Measurements from ENCODE around the gene EFNA1.
"Not testable (repeated sequence)": the region's sequence is repeated elsewhere in the genome, so short reads cannot be mapped to it uniquely, and the experiment has no call there.

EFNA1 gene

DNA sequence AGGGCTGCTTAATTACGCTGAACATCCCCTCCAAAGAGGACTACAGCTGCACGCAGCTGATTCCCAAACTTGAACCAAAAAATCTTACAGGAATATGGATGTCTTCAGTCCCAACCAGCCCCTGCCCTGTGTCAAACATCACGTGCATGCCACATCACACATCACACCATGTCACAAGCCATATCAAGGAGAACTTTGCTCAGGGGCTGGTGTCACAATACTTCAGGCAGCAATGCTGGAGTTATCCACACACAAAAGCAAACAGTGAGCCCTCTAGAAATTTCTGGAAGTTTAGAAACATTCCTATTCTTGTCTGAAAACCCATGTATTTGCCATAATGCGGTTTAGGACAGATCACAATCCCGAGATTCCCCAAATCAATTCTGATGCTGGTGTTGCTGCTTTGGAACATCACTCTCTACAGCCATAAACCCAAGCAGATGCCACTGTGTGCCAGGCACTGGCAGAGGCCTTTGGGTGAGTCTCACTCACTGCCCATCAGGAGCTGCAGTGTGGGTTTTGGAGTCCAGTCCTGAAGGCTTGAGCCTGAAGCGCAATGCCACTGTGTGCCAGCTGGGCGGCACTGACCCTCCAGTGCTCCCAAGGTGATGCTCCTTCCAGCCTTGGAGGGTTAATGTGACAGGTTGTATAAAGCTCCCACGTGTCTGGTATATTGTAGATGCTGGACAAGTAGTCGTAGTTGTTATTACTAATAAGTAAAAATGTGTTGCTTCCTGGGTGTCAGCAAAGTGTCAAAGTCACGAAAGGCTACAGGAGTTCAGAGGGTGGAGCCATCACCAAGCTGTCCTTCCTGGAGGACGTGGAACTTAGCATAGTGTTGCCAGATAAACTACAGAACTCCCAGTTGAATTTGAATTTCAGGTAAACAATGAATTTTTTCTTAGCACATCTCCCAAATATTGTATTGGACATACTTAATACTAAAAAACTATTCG is 20.1 kb upstream of the EFNA1 start:
- Histone ChIP-seq H3K9me3 (ENCODE audit: control insufficient read depth, insufficient read depth, low read length) (no peaks in the 10 kb centered on the region), H3K4me1 (ENCODE audit: insufficient read depth, low read length) (no peaks in the 10 kb centered on the region), H3K9ac (ENCODE audit: low read depth, low read length) (no peak overlapping the region), H3K36me3 (ENCODE audit: insufficient read depth, low read length) (no peaks in the 10 kb centered on the region)

DNA sequence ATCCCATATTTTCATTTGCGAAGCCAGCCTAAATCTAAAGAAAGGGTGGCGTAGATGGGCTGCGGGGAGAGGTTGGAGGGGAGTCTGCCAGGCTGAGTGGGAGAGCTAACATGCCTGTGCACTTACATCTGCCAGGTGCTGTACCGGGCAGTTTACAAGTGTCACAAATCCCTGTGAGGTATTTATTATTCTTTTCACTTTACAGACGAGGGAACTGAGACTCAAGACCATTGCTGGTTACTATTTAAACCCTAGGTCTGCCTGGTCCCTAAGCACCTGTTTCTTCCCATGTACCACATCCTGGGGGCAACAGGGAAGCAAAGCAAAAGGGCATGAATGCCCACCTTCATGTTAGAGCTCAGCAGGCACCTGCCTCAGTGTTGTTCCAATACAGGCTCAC is 19.4 kb upstream of the EFNA1 start:
- Histone ChIP-seq H3K9ac (ENCODE audit: low read depth, low read length) (no peak overlapping the region), H3K36me3 (ENCODE audit: insufficient read depth, low read length) (no peaks in the 10 kb centered on the region), H3K4me1 (ENCODE audit: insufficient read depth, low read length) (no peaks in the 10 kb centered on the region), H3K9me3 (ENCODE audit: control insufficient read depth, insufficient read depth, low read length) (no peaks in the 10 kb centered on the region)

DNA sequence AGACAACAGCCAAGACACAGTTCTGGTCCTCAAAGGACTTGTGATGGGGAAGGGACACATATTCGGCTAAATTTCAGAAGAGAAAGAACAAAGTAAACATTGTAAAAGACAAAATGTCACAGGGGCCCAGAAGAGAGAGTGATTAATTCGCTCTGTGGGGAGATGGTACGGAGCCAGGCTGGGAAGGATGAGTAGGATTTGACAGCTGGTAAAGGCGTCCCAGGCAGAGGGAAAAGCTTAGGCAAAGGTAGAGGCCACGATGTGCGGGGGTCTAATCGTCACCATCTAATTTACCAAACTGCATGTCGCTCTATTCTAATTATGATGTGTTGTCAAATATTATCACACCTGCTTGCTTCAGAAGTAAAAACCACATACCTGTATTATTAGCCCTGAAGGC is 17.3 kb upstream of the EFNA1 start:
- H3K9ac ChIP-seq (ENCODE audit: low read depth, low read length), result no peak overlapping the region
- H3K36me3 ChIP-seq (ENCODE audit: insufficient read depth, low read length), result no peaks in the 10 kb centered on the region
- no peaks in the 10 kb centered on the region for H3K9me3 ChIP-seq (ENCODE audit: control insufficient read depth, insufficient read depth, low read length)
- 0 out of 2 replicates have a peak, but pooled peaks cover 3% of the 10 kb centered on the region for H3K4me1 ChIP-seq (ENCODE audit: insufficient read depth, low read length)

DNA sequence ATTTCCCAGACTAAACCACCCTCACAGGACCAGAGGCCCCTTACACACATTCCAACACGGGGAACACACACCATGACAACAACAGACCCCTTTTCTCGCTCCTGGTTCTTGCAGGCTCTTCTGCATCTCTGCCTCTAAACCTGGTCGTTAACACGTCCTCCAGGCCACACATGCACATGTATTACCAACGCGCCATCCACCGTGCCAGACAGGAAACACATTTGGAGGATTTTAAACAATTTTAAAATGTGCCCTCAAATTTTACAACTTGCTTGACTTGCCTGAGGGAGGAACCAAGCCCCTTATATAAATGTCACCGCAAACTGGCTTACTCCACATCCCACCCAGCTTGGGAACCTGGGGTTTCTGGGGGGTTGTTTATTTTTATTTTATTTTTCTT is 16.9 kb upstream of the EFNA1 start:
- no peaks in the 10 kb centered on the region for H3K9me3 ChIP-seq (ENCODE audit: control insufficient read depth, insufficient read depth, low read length)
- no peaks in the 10 kb centered on the region for H3K36me3 ChIP-seq (ENCODE audit: insufficient read depth, low read length)
- 0 out of 2 replicates have a peak, but pooled peaks cover 3% of the 10 kb centered on the region for H3K4me1 ChIP-seq (ENCODE audit: insufficient read depth, low read length)
- no peak overlapping the region for H3K9ac ChIP-seq (ENCODE audit: low read depth, low read length)

DNA sequence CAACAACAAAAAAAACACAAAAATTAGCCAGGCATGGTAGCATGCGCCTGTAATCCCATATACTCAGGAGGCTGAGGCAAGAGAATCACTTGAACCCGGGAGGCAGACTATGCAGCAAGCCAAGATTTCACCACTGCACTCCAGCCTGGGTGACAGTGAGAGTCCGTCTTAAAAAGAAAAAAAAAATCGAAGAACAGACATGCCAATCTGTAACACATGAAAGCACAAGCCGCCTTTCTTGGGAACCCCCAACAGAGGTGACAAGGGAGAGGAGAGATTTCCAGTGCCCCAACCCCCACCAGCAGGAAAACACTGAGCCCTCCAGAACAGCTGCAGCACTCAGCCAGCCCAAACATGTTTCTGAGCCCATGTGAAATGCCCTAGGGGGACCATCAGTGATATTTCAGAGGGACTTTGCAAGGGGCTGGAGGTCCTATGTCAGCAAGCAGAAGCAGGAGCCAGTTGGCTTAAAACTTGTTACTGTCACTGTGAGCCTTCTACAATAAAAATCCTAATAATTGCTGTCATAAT is 14.2 kb upstream of the EFNA1 start:
- H3K9ac ChIP-seq (ENCODE audit: low read depth, low read length), result no peak overlapping the region
- H3K9me3 ChIP-seq (ENCODE audit: control insufficient read depth, insufficient read depth, low read length), result no peaks in the 10 kb centered on the region
- H3K4me1 ChIP-seq (ENCODE audit: insufficient read depth, low read length), result 0 out of 2 replicates have a peak, but pooled peaks cover 3% of the 10 kb centered on the region
- no peaks in the 10 kb centered on the region for H3K36me3 ChIP-seq (ENCODE audit: insufficient read depth, low read length)

DNA sequence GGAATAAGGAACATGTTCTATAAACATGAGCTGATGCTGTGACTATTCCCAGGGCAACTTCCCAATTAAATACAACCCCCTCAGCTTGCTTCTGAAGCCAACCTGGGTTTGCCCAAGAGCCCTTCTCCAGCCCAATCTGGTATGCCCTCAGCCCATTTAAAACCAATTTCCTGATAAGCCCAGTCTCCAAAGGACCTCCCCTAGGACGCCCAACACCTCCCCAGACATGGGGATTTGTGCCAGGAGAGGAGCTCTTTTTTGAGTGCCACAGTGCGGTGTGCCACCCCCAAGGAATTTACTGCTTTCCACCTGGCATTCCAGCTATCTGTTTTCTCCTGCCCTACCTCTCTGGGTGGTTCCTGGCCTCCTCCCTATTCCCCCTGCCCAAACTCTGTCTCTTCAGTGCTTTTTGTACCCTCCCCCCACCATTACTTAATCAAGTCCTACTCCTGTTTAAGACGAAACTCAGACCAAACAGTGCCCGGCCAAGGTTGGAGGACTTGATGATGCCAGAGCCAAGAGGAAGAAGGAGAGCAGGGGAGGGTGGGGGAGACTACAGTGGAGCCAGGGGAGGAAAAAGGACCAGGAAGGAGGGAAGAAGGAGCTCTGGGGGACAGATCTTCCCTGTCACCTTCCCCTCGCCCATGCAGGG is 11.4 kb upstream of the EFNA1 start:
- Histone ChIP-seq H3K36me3 (ENCODE audit: insufficient read depth, low read length) (no peaks in the 10 kb centered on the region), H3K4me1 (ENCODE audit: insufficient read depth, low read length) (0 out of 2 replicates have a peak, but pooled peaks cover 3% of the 10 kb centered on the region), H3K9me3 (ENCODE audit: control insufficient read depth, insufficient read depth, low read length) (no peaks in the 10 kb centered on the region), H3K9ac (ENCODE audit: low read depth, low read length) (no peak overlapping the region)

DNA sequence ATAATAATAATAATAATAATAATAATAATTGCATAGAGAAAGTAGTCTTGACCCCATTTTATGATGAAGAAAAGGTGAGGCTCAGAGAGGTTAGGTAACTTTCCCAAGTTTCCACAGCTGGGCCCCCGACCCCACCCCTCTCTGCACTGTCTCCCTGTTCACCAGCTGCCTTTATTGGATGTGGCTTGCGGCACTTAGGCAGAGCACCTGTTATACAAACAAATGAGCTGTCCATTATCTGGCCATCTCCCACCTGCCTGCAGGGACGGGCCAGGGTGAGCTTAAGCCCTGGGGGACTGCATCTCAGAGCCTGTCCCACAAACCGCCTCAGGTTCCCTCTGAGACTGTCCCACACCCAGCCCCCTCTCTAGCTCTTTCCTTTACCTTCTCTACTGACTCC is 10.1 kb upstream of the EFNA1 start:
- Histone ChIP-seq H3K9ac (ENCODE audit: low read depth, low read length) (no peak overlapping the region), H3K9me3 (ENCODE audit: control insufficient read depth, insufficient read depth, low read length) (no peaks in the 10 kb centered on the region), H3K4me1 (ENCODE audit: insufficient read depth, low read length) (0 out of 2 replicates have a peak, but pooled peaks cover 3% of the 10 kb centered on the region), H3K36me3 (ENCODE audit: insufficient read depth, low read length) (no peaks in the 10 kb centered on the region)

DNA sequence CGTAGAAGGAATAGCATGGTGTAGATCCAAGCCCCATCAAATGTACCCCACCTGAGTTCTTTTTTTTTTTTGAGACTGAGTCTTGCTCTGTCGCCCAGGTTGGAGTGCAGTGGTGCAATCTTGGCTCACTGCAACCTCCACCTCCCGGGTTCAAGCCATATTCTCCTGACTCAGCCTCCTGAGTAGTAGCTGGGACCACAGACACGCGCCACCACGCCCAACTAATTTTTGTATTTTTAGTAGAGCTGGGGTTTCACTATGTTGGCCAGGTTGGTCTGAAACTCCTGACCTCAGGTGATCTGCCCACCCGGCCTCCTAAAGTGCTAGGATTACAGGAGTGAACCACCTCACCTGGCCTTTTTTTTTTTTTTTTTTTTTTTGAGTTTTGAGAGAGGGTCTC is 9.6 kb upstream of the EFNA1 start:
- H3K9me3 ChIP-seq (ENCODE audit: control insufficient read depth, insufficient read depth, low read length); H3K36me3 ChIP-seq (ENCODE audit: insufficient read depth, low read length); H3K9ac ChIP-seq (ENCODE audit: low read depth, low read length); H3K4me1 ChIP-seq (ENCODE audit: insufficient read depth, low read length): not testable (repeated sequence)

DNA sequence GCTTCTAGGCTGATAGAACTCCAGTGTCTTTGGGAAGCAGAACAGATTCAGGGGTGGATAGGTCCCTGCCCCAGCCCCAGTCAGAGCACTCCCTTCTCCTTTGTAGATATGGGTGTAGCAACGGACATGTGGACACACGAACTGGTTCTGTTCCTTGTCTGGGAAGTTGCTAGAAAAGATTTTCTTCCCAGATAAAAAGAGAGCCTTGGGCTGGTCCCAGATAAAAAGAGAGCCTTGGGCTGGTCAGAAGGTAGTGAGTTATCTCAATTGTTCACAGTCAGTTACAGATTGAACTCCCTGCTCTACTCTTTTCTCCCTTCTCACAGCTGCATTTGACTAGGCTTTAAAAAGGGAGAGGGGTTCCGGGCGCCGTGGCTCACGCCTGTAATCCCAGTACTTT is 7.4 kb upstream of the EFNA1 start:
- H3K9me3 ChIP-seq (ENCODE audit: control insufficient read depth, insufficient read depth, low read length), result no peaks in the 10 kb centered on the region
- no peak overlapping the region for H3K9ac ChIP-seq (ENCODE audit: low read depth, low read length)
- H3K36me3 ChIP-seq (ENCODE audit: insufficient read depth, low read length), result no peaks in the 10 kb centered on the region
- H3K4me1 ChIP-seq (ENCODE audit: insufficient read depth, low read length), result peaks cover 7% of the 10 kb centered on the region; the same call in 1 of the 2 replicates

DNA sequence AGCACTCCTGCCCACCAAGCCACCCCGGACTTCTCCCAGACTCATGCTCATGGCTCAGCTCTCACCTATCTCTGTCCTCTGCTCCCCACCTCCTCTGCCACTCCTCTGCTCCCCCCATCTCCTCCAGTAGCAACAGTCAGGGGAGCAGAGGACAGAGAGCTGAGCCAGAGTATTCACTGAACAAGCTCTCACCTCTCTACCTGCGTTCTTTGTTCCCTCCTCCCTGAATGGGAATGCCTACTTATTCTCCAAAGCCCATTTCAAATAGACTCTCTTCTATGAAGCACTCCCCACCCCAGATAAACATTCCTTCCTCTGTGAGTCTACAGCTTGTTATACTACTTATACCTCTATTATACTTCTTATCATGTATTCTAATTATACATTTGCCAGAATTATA is 6.4 kb upstream of the EFNA1 start:
- Histone ChIP-seq H3K4me1 (ENCODE audit: insufficient read depth, low read length) (peaks cover 11% of the 10 kb centered on the region), H3K9me3 (ENCODE audit: control insufficient read depth, insufficient read depth, low read length) (no peaks in the 10 kb centered on the region), H3K36me3 (ENCODE audit: insufficient read depth, low read length) (no peaks in the 10 kb centered on the region), H3K9ac (ENCODE audit: low read depth, low read length) (no peak overlapping the region)

DNA sequence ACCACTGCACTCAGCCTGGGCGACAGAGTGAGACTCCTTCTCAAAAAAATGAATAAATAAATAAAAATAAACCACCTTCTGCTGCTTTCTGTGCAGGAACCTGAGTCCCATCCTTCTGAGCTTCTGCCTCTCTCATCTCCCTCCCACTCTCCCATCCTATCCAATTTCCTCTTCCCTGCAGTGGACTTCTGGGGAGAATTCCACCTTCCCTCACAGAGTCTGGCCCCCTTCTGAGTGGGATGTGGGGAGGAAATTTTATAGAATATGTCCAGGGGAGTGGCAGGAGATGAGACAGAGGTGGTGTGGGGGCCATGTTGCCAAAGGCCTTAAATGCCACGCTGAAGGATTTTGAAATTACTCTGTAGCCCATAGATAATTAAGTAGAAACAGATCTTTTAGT is 5.4 kb upstream of the EFNA1 start:
- no peaks in the 10 kb centered on the region for H3K9me3 ChIP-seq (ENCODE audit: control insufficient read depth, insufficient read depth, low read length)
- no peak overlapping the region for H3K9ac ChIP-seq (ENCODE audit: low read depth, low read length)
- H3K36me3 ChIP-seq (ENCODE audit: insufficient read depth, low read length), result no peaks in the 10 kb centered on the region
- H3K4me1 ChIP-seq (ENCODE audit: insufficient read depth, low read length), result peaks cover 11% of the 10 kb centered on the region

DNA sequence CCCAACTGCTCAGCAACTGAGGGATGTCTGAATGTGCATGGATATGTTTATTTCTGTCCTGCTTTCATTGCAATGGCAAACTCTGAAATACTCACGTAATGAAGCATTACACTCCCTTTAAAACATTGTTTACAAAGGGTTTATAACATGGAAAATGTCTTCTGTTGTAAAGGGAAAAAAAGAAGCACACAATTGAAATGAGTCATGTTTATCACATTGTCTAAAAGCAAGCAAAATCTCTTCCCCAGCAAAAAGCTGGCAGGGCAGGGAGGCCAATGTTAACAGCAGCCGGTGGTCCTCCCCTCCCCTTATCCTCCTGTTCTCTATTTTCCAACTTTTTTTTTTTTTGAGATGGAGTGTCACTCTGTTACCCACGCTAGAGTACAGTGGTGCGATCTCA is 3.9 kb upstream of the EFNA1 start:
- Histone ChIP-seq H3K4me1 (ENCODE audit: insufficient read depth, low read length) (peaks cover 22% of the 10 kb centered on the region), H3K9ac (ENCODE audit: low read depth, low read length) (no peak overlapping the region), H3K36me3 (ENCODE audit: insufficient read depth, low read length) (no peaks in the 10 kb centered on the region), H3K9me3 (ENCODE audit: control insufficient read depth, insufficient read depth, low read length) (no peaks in the 10 kb centered on the region)

DNA sequence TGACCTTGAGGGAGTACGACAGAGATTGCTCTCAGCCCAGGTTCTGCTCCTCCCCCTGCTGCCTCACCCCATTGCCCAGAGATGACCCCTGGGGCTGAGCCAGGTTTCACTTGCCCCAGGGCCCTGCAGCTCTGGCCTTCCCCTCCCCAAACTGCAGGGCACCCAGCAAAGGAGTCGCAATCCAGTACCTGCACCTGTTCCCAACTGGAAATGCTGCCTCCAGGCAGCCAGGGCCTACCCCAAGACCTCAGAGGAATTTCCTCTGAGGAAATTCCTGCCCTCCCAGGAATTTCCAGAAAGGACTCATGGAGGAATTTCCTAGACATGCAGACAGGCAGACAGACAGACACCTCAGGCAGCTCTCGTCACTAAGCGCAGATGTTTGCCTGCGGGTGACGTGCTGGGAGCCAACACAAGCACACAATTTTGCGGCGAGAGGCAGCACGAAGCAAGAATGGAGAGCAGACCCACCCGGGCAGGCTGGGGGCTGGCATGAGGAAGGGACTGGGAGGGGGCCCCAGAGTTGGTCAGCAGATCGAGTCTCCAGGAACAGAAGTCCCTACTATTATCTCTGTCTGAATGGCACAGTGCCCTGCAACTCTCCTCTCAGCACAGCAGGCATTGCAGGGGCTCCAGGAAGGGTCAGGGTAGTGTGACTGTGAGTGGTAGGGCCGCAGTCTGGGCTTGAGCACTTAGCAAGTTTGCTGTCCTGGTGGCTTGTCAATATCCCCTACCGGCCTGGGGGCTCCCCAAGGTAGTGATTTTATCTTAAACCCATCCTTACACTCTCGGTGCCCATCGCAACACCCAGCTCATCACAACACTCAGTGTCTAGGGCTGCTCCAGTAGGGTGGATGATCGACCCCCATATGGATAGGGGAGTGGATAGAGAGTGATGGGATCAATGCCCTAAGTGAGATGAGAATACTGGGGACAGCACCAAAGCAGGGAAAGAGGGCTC is 2.9 kb upstream of the EFNA1 start:
- Histone ChIP-seq H3K36me3 (ENCODE audit: insufficient read depth, low read length) (no peaks in the 10 kb centered on the region), H3K4me1 (ENCODE audit: insufficient read depth, low read length) (peaks cover 24% of the 10 kb centered on the region), H3K9me3 (ENCODE audit: control insufficient read depth, insufficient read depth, low read length) (no peaks in the 10 kb centered on the region), H3K9ac (ENCODE audit: low read depth, low read length) (0 out of 2 replicates have a peak overlapping the region, but pooled peaks have one; percentile 2)

DNA sequence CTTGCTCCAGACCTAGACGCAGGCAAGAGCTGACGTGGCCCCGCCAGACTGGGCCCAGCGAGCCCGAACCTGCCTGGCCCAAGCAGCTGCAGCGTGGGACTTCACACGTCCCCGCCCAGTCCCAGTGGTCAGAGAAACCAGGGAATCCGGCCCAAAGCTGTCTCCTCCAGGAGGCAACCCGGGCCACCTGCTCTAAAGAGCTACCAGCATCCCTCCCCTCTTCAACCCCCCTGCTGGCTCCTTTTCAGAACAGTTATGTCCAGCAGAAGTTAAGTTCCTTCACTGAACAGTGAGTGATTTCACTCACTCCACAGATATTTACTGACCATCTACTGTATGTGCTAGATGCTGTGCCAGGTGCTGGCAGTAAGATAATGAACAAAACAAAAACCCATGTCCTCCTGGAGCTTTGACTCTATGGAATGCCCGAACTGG is 2.1 kb upstream of the EFNA1 start:
- Histone ChIP-seq H3K36me3 (ENCODE audit: insufficient read depth, low read length) (no peaks in the 10 kb centered on the region), H3K4me1 (ENCODE audit: insufficient read depth, low read length) (peaks cover 24% of the 10 kb centered on the region), H3K9ac (ENCODE audit: low read depth, low read length) (peak overlapping the region; percentile 48; the same call in 1 of the 2 replicates), H3K9me3 (ENCODE audit: control insufficient read depth, insufficient read depth, low read length) (no peaks in the 10 kb centered on the region)
